Brain microvascular endothelial cell (primary cell): ENCODE results near the gene NFIX.
A peak's percentile ranks its signal among the peaks of the same experiment; 100 is the strongest.

Source experiments
- DNase-seq: peaks from one replicate; pipeline ENCODE4 v3.0.0-alpha.2; 2020
- H3K27ac ChIP-seq: fragments of 250-450 bp; sonication (Bioruptor Pico); 2 replicates; pipeline ENCODE4 v1.5.1; 2020; ENCODE audit warnings: mild to moderate bottlenecking, moderate library complexity
- H3K27me3 ChIP-seq: fragments of 250-450 bp; sonication (Bioruptor Pico); replicated peaks from 2 replicates; pipeline ENCODE4 v1.5.1; 2020; ENCODE audit warnings: mild to moderate bottlenecking
- H3K36me3 ChIP-seq: fragments of 250-450 bp; sonication (Bioruptor Pico); replicated peaks from 2 replicates; pipeline ENCODE4 v1.5.1; 2020; ENCODE audit warnings: mild to moderate bottlenecking
- H3K4me3 ChIP-seq: 2 replicates; pipeline ENCODE4 v1.5.1; 2011; ENCODE audit warnings: low read depth, mild to moderate bottlenecking, control low read depth, low read length, moderate library complexity
- in situ Hi-C: cut with HindIII; loops from 2 replicates; pipeline ENCODE4 v1.10.0; 2017; ENCODE audit warnings: low sequenced_read_pairs, low pct_ligation_motif_present
- TF ChIP-seq, protein P1 (sequence below): IDR thresholded peaks from 2 replicates; pipeline ENCODE4 v1.5.1; 2011; ENCODE audit warnings: low read depth, mild to moderate bottlenecking, moderate library complexity, low read length, control low read depth, inconsistent platforms; ENCODE audit errors: missing control alignments

Gene NFIX

GRCh38 chr19:13004273-13004672 lies 9.0 kb downstream of the NFIX start:
- DNase-seq, result no peak
- in situ Hi-C loops, result no loop called here
- TF ChIP-seq, protein P1, sequence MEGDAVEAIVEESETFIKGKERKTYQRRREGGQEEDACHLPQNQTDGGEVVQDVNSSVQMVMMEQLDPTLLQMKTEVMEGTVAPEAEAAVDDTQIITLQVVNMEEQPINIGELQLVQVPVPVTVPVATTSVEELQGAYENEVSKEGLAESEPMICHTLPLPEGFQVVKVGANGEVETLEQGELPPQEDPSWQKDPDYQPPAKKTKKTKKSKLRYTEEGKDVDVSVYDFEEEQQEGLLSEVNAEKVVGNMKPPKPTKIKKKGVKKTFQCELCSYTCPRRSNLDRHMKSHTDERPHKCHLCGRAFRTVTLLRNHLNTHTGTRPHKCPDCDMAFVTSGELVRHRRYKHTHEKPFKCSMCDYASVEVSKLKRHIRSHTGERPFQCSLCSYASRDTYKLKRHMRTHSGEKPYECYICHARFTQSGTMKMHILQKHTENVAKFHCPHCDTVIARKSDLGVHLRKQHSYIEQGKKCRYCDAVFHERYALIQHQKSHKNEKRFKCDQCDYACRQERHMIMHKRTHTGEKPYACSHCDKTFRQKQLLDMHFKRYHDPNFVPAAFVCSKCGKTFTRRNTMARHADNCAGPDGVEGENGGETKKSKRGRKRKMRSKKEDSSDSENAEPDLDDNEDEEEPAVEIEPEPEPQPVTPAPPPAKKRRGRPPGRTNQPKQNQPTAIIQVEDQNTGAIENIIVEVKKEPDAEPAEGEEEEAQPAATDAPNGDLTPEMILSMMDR, result no peak
- Histone ChIP-seq H3K27ac (no peak overlapping the region), H3K27me3 (no peaks in the 10 kb centered on the region), H3K36me3 (no peaks in the 10 kb centered on the region), H3K4me3 (no peak overlapping the region)

DNA sequence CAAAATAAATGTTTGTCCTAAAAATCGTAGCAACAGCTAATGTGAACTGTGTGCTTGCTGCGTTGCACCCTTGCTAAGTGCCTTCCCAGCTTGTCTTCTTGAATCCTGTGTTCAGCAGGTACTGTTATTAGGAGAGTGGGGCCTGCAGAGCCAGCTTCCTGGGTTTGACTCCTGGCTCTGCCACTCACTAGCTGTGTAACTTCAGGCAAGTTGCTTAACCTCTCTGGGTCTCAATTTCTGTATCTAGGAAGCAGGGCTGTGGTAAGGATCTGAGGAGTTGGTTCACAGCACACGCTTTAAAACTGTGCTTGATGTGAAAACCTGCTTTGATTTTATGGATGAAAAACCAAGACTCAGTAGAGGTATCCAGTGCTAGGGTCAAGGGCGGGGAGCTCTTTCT lies 10.0 kb downstream of the NFIX start:
- no peaks in the 10 kb centered on the region for H3K36me3 ChIP-seq
- DNase-seq, result no peak
- in situ Hi-C loops, result no loop called here
- no peak overlapping the region for H3K4me3 ChIP-seq
- peaks cover 2% of the 10 kb centered on the region for H3K27me3 ChIP-seq
- TF ChIP-seq, protein P1, result no peak
- H3K27ac ChIP-seq, result no peak overlapping the region

GRCh38 chr19:13005861-13006370 lies 10.6 kb downstream of the NFIX start:
- peaks cover 9% of the 10 kb centered on the region for H3K27me3 ChIP-seq
- no peaks in the 10 kb centered on the region for H3K36me3 ChIP-seq
- no peak overlapping the region for H3K4me3 ChIP-seq
- in situ Hi-C loops, result no loop called here
- DNase-seq, result no peak
- TF ChIP-seq, protein P1, result no peak
- H3K27ac ChIP-seq, result no peak overlapping the region

DNA sequence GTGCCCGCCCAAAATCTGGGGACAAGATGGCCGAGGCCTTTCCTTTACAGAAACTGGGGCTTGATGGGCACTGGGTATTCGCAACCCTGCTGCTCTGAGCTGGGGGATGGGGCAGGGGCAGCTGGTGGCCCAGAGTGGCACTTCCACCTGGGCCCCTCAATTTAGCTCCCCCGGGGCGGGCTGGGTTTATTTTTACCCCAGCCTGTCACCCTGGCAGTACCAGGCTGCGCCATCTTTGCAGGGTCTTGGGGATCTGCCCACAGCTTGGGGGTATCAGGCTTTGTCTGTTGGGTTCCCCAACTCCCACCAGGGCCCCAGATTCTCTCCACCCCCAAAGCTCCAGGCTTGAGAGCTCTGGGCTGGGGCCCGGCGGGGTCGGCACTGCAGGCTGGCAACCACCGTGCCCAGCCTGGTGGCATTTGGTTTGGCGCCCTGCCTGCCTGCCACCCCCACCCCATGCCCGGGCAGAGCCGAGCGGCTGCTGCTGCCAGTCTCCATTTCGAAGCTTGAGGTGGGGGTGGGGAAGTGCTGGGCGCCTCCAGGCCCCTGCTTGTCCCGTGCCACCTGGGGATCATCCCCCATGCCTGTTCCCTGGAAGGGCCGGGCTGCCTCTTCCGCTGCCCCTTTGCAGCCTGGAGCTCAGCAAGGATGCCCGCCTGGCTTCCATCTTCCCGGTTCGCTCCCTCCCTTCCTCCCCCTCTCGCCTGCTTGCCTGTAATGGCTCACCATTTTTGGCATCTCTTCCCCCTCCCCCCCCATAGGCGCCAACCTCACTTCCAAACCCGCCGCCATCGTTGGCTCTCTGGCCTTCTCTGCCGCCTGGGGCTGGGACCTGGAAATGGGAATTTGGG lies 11.4 kb downstream of the NFIX start:
- DNase-seq, result no peak
- no peak overlapping the region for H3K27ac ChIP-seq
- no peak overlapping the region for H3K4me3 ChIP-seq
- TF ChIP-seq, protein P1, result no peak
- H3K27me3 ChIP-seq, result peaks cover 14% of the 10 kb centered on the region
- H3K36me3 ChIP-seq, result no peaks in the 10 kb centered on the region
- in situ Hi-C loops, result no loop called here

DNA sequence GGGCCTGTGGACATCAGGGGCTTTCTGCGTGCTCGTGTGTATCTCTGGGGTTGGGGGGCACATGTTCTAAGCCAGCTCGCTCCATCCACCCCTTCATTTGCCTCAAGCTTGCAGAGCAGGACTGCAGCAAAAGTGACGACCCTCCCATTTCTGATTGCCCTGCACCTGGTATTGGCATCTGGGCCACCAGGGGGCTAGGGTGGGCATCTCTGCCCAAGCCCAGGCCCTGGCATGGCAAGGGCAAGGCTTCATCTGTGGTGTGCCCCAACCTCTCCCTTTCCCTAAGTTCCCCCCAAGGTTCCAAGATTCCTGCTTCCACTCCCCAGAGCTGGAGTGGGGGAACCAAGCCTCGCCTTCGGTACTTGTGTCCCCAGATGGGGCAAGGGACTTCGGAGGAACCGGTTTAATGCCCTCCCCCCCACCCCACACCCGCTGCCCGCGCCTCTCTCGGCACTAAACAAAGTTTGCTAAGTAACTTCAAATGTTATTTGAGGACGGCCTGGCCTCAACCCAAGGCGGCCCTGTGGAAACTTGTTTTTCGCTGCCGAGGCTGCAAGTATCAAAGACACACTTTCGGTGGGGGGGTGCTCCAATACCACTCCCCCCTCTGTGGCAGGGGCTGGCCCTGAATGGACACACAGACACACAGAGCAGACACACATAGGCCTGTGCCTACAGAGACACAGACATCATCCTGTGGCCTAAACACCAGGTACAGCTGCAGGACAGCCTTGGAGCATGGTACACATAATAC lies 12.2 kb downstream of the NFIX start:
- DNase-seq, result no peak
- no peaks in the 10 kb centered on the region for H3K36me3 ChIP-seq
- in situ Hi-C loops, result no loop called here
- H3K27ac ChIP-seq, result no peak overlapping the region
- TF ChIP-seq, protein P1, result peak; percentile 32
- H3K4me3 ChIP-seq, result no peak overlapping the region
- peaks cover 21% of the 10 kb centered on the region for H3K27me3 ChIP-seq
